ENCODE data around the gene MYCBPAP. TPM values are rescaled to one million over a fixed set of nuclear protein-coding genes. Genes with fewer than 3 reads are reported as not detected.

The MYCBPAP gene
- polyA plus RNA-seq, 3 donors = not detected

DNA sequence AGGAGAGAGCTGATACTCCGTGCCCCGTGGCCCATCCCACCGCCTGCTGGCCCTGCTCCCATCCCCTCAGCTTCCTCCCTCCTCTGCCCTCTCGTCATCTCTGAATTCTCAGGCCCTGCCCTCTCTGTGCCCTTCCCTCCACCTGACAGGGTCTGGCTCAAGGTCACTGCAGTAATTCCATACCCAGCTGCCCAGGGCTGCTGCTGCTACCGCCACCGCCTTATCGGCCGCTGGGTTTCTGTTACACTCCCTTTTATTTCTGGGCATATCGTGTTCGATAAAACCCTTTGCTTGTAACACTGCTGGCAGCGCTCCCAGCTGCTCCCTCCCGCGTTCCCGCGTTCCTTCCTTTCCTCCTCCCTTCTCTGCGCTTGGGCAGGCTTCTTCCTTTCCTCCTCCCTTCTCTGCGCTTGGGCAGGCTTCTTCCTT, 25.5 kb downstream of the MYCBPAP start:
- H3K9me3 Mint-ChIP-seq = peaks cover 0 to 6% (median 2%) of the 10 kb centered on the region in 7 donors
- no peak for DNase-seq
- TF ChIP-seq, protein P1, sequence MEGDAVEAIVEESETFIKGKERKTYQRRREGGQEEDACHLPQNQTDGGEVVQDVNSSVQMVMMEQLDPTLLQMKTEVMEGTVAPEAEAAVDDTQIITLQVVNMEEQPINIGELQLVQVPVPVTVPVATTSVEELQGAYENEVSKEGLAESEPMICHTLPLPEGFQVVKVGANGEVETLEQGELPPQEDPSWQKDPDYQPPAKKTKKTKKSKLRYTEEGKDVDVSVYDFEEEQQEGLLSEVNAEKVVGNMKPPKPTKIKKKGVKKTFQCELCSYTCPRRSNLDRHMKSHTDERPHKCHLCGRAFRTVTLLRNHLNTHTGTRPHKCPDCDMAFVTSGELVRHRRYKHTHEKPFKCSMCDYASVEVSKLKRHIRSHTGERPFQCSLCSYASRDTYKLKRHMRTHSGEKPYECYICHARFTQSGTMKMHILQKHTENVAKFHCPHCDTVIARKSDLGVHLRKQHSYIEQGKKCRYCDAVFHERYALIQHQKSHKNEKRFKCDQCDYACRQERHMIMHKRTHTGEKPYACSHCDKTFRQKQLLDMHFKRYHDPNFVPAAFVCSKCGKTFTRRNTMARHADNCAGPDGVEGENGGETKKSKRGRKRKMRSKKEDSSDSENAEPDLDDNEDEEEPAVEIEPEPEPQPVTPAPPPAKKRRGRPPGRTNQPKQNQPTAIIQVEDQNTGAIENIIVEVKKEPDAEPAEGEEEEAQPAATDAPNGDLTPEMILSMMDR (IDR thresholded peaks at IDR 0.05) = no peak
- Histone ChIP-seq H3K9ac (ENCODE audit: insufficient read depth, low read length, poor library complexity, severe bottlenecking) (no peak overlapping the region), H3K4me1 (ENCODE audit: control insufficient read depth in 1 of 2, insufficient read depth in 2 of 2, low read length in 2 of 2) (peaks cover 18 to 31% of the 10 kb centered on the region in 2 donors), H2AFZ (ENCODE audit: insufficient read depth, low read depth, low read length, poor library complexity, severe bottlenecking) (no peak overlapping the region), H3K4me2 (replicated peaks; ENCODE audit: extremely low read depth, low read length, poor library complexity, severe bottlenecking) (no peak overlapping the region), H3K36me3 (replicated peaks in 1 of 2; ENCODE audit: control insufficient read depth in 1 of 2, insufficient read depth in 2 of 2, low read length in 2 of 2) (no peaks in the 10 kb centered on the region), H3K27ac (ENCODE audit: low read depth in 1 of 2, low read length in 2 of 2) (no peak overlapping the region), H3K9me3 (replicated peaks in 1 of 2; ENCODE audit: control insufficient read depth in 1 of 2, insufficient read depth in 1 of 2, low read length in 2 of 2) (no peaks in the 10 kb centered on the region), H3K4me3 (replicated peaks in 1 of 3; ENCODE audit: low read depth in 2 of 3, low read length in 3 of 3) (no peak overlapping the region), H3K79me2 (ENCODE audit: insufficient read depth, low read length) (no peaks in the 10 kb centered on the region), H4K20me1 (ENCODE audit: insufficient read depth, low read length) (no peaks in the 10 kb centered on the region), H3K27me3 (ENCODE audit: control insufficient read depth in 2 of 2, insufficient read depth in 2 of 2, low read length in 2 of 2) (peaks cover 19 to 34% of the 10 kb centered on the region in 2 donors)
- H3K4me1 Mint-ChIP-seq = peaks cover 34% of the 10 kb centered on the region
- H3K27ac Mint-ChIP-seq = peak overlapping the region in 1 of 7 donors; percentile 74
- peak overlapping the region; percentile 41 to 77 for H3K4me3 Mint-ChIP-seq
- intact Hi-C loops (cut with micrococcal nuclease) = no loop called here
- WGBS (ENCODE audit: insufficient coverage) = 0% methylated on average over 14 of the region's 17 CpGs
- peaks cover 38 to 51% (median 46%) of the 10 kb centered on the region in 3 donors for H3K27me3 Mint-ChIP-seq (ENCODE audit: low read depth in 3 of 3)
- H3K36me3 Mint-ChIP-seq = peaks cover 0 to 7% of the 10 kb centered on the region in 2 donors

GRCh38 chr17:50534222-50534978, 26.2 kb downstream of the MYCBPAP start:
- Mint-ChIP-seq H3K9me3 (peaks cover 0 to 6% (median 2%) of the 10 kb centered on the region in 7 donors), H3K4me1 (peaks cover 34% of the 10 kb centered on the region), H3K4me3 (peak overlapping the region in 1 of 2 donors; percentile 81), H3K27ac (peak overlapping the region in 1 of 7 donors; percentile 54), H3K27me3 (ENCODE audit: low read depth in 3 of 3) (peaks cover 38 to 53% (median 44%) of the 10 kb centered on the region in 3 donors), H3K36me3 (peaks cover 0 to 7% of the 10 kb centered on the region in 2 donors)
- H2AFZ ChIP-seq (ENCODE audit: insufficient read depth, low read depth, low read length, poor library complexity, severe bottlenecking) = no peak overlapping the region
- no peaks in the 10 kb centered on the region for H3K36me3 ChIP-seq (replicated peaks in 1 of 2; ENCODE audit: control insufficient read depth in 1 of 2, insufficient read depth in 2 of 2, low read length in 2 of 2)
- H3K4me1 ChIP-seq (ENCODE audit: control insufficient read depth in 1 of 2, insufficient read depth in 2 of 2, low read length in 2 of 2) = peaks cover 18 to 31% of the 10 kb centered on the region in 2 donors
- TF ChIP-seq, protein P1 (IDR thresholded peaks at IDR 0.05) = peak; percentile 53
- 69% methylated on average over 19 of the region's 24 CpGs for WGBS (ENCODE audit: insufficient coverage)
- no peak for DNase-seq
- H3K27me3 ChIP-seq (ENCODE audit: control insufficient read depth in 2 of 2, insufficient read depth in 2 of 2, low read length in 2 of 2) = peaks cover 19 to 34% of the 10 kb centered on the region in 2 donors
- no peak overlapping the region for H3K4me2 ChIP-seq (replicated peaks; ENCODE audit: extremely low read depth, low read length, poor library complexity, severe bottlenecking)
- H3K27ac ChIP-seq (ENCODE audit: low read depth in 1 of 2, low read length in 2 of 2) = no peak overlapping the region
- no peaks in the 10 kb centered on the region for H3K79me2 ChIP-seq (ENCODE audit: insufficient read depth, low read length)
- intact Hi-C loops (cut with micrococcal nuclease) = no loop called here
- no peak overlapping the region for H3K4me3 ChIP-seq (replicated peaks in 1 of 3; ENCODE audit: low read depth in 2 of 3, low read length in 3 of 3)
- H3K9ac ChIP-seq (ENCODE audit: insufficient read depth, low read length, poor library complexity, severe bottlenecking) = no peak overlapping the region
- H3K9me3 ChIP-seq (replicated peaks in 1 of 2; ENCODE audit: control insufficient read depth in 1 of 2, insufficient read depth in 1 of 2, low read length in 2 of 2) = no peaks in the 10 kb centered on the region
- H4K20me1 ChIP-seq (ENCODE audit: insufficient read depth, low read length) = no peaks in the 10 kb centered on the region
